ENCODE data around the gene ADGRA3. TPM values are rescaled to one million over a fixed set of nuclear protein-coding genes. Genes with fewer than 3 reads are reported as not detected.

Gene ADGRA3
- polyA plus RNA-seq, 3 donors, result 0.07 TPM; not detected in 2

DNA sequence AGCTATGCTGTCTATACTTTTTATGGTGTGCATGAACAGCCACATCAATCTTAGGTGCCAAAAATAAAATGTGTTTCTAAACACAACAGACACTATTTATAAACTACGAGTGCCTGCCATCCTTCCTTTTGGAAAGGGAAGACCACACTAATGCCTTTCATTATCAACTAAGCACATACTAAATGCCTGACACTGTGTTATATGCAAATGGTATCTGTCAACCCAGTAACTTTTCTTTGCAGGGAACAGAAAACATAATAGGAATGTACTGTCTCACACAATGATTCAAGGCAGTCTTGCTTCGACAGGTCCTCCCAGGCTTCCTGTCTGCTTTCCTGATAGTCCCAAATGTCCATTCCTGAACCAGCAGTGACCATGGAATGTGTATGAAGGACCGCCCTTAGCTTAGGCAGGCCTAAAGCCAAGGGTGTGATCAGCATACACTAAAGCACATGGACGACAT lies 43.8 kb downstream of the ADGRA3 start:
- no peaks in the 10 kb centered on the region for H3K79me2 ChIP-seq (ENCODE audit: insufficient read depth, low read length)

DNA sequence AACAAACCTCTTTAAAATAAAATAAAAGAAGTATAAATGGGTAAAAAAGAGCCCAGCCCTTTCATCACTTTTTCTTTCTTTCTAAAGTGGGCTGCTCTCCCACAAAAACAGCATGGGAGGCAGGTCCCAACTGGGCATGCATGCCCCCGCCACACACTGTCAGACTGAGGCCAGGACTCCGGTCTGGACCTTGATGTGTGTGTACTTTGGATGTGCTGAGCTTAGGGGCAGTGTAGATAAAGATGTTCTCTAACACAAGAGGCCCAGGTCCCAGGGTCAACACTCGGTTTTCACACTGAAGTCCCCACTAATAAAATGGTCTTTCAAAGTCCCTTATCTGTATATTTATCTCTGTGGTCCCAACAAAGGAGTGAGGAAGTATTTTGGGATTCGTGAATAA lies 44.4 kb downstream of the ADGRA3 start:
- WGBS (ENCODE audit: insufficient coverage), result no CpG with 5 or more reads among the region's 4 CpGs
- Histone ChIP-seq H3K79me2 (ENCODE audit: insufficient read depth, low read length) (no peaks in the 10 kb centered on the region), H3K4me2 (replicated peaks; ENCODE audit: extremely low read depth, low read length, poor library complexity, severe bottlenecking) (no peak overlapping the region), H3K27ac (ENCODE audit: low read depth in 1 of 2, low read length in 2 of 2) (no peak overlapping the region), H3K4me1 (ENCODE audit: control insufficient read depth in 1 of 2, insufficient read depth in 2 of 2, low read length in 2 of 2) (no peaks in the 10 kb centered on the region), H3K27me3 (ENCODE audit: control insufficient read depth in 2 of 2, insufficient read depth in 2 of 2, low read length in 2 of 2) (no peaks in the 10 kb centered on the region), H3K4me3 (replicated peaks in 1 of 3; ENCODE audit: low read depth in 2 of 3, low read length in 3 of 3) (no peak overlapping the region), H2AFZ (ENCODE audit: insufficient read depth, low read depth, low read length, poor library complexity, severe bottlenecking) (no peak overlapping the region), H3K36me3 (replicated peaks in 1 of 2; ENCODE audit: control insufficient read depth in 1 of 2, insufficient read depth in 2 of 2, low read length in 2 of 2) (no peaks in the 10 kb centered on the region), H3K9ac (ENCODE audit: insufficient read depth, low read length, poor library complexity, severe bottlenecking) (no peak overlapping the region), H4K20me1 (ENCODE audit: insufficient read depth, low read length) (no peaks in the 10 kb centered on the region), H3K9me3 (replicated peaks in 1 of 2; ENCODE audit: control insufficient read depth in 1 of 2, insufficient read depth in 1 of 2, low read length in 2 of 2) (no peaks in the 10 kb centered on the region)
- TF ChIP-seq, protein P1, sequence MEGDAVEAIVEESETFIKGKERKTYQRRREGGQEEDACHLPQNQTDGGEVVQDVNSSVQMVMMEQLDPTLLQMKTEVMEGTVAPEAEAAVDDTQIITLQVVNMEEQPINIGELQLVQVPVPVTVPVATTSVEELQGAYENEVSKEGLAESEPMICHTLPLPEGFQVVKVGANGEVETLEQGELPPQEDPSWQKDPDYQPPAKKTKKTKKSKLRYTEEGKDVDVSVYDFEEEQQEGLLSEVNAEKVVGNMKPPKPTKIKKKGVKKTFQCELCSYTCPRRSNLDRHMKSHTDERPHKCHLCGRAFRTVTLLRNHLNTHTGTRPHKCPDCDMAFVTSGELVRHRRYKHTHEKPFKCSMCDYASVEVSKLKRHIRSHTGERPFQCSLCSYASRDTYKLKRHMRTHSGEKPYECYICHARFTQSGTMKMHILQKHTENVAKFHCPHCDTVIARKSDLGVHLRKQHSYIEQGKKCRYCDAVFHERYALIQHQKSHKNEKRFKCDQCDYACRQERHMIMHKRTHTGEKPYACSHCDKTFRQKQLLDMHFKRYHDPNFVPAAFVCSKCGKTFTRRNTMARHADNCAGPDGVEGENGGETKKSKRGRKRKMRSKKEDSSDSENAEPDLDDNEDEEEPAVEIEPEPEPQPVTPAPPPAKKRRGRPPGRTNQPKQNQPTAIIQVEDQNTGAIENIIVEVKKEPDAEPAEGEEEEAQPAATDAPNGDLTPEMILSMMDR (IDR thresholded peaks at IDR 0.05), result no peak
- no peaks in the 10 kb centered on the region for H3K36me3 Mint-ChIP-seq
- H3K9me3 Mint-ChIP-seq, result peaks cover 0 to 3% (median 0%) of the 10 kb centered on the region in 7 donors
- H3K4me1 Mint-ChIP-seq, result no peaks in the 10 kb centered on the region
- no peak for DNase-seq
- intact Hi-C loops (cut with micrococcal nuclease), result no loop called here
- H3K4me3 Mint-ChIP-seq, result no peak overlapping the region
- peaks cover 0 to 6% (median 0%) of the 10 kb centered on the region in 3 donors for H3K27me3 Mint-ChIP-seq (ENCODE audit: low read depth in 3 of 3)
- no peak overlapping the region for H3K27ac Mint-ChIP-seq

More for the DNA sequence above, 43.8 kb downstream of the ADGRA3 start:
- Histone ChIP-seq H2AFZ (ENCODE audit: insufficient read depth, low read depth, low read length, poor library complexity, severe bottlenecking) (no peak overlapping the region), H3K4me1 (ENCODE audit: control insufficient read depth in 1 of 2, insufficient read depth in 2 of 2, low read length in 2 of 2) (no peaks in the 10 kb centered on the region), H3K27me3 (ENCODE audit: control insufficient read depth in 2 of 2, insufficient read depth in 2 of 2, low read length in 2 of 2) (no peaks in the 10 kb centered on the region), H3K36me3 (replicated peaks in 1 of 2; ENCODE audit: control insufficient read depth in 1 of 2, insufficient read depth in 2 of 2, low read length in 2 of 2) (no peaks in the 10 kb centered on the region), H3K4me3 (replicated peaks in 1 of 3; ENCODE audit: low read depth in 2 of 3, low read length in 3 of 3) (no peak overlapping the region), H3K4me2 (replicated peaks; ENCODE audit: extremely low read depth, low read length, poor library complexity, severe bottlenecking) (no peak overlapping the region), H3K27ac (ENCODE audit: low read depth in 1 of 2, low read length in 2 of 2) (no peak overlapping the region), H4K20me1 (ENCODE audit: insufficient read depth, low read length) (no peaks in the 10 kb centered on the region), H3K9me3 (replicated peaks in 1 of 2; ENCODE audit: control insufficient read depth in 1 of 2, insufficient read depth in 1 of 2, low read length in 2 of 2) (no peaks in the 10 kb centered on the region), H3K9ac (ENCODE audit: insufficient read depth, low read length, poor library complexity, severe bottlenecking) (no peak overlapping the region)
- WGBS (ENCODE audit: insufficient coverage), result 93% methylated on average over 2 of the region's 4 CpGs
- H3K4me1 Mint-ChIP-seq, result no peaks in the 10 kb centered on the region
- DNase-seq, result no peak
- peaks cover 0 to 6% (median 0%) of the 10 kb centered on the region in 3 donors for H3K27me3 Mint-ChIP-seq (ENCODE audit: low read depth in 3 of 3)
- no peak overlapping the region for H3K27ac Mint-ChIP-seq
- intact Hi-C loops (cut with micrococcal nuclease), result no loop called here
- H3K9me3 Mint-ChIP-seq, result peaks cover 0 to 3% (median 0%) of the 10 kb centered on the region in 7 donors
- H3K36me3 Mint-ChIP-seq, result no peaks in the 10 kb centered on the region
- no peak overlapping the region for H3K4me3 Mint-ChIP-seq
- TF ChIP-seq, protein P1 (IDR thresholded peaks at IDR 0.05), result no peak
